Neural cell (in vitro differentiated cells): ENCODE results near the gene RRBP1. TPM values are rescaled to one million over a fixed set of nuclear protein-coding genes. Genes with fewer than 3 reads are reported as not detected.

Experiments used
- H2AFZ ChIP-seq: fragments of 200-600, 300-800 bp; sonication (generic), shearing (Covaris generic); 2 replicates; pipeline ENCODE4 v1.6.0; 2014; ENCODE audit warnings: low read depth, mild to moderate bottlenecking, antibody characterized with exemption, low read length, moderate library complexity
- H3F3A ChIP-seq: fragments of 200-600 bp; shearing (Covaris generic); 2 replicates; pipeline ENCODE4 v1.6.1; 2016; ENCODE audit warnings: mild to moderate bottlenecking, moderate library complexity, mixed read lengths, antibody characterized with exemption, low read length; ENCODE audit not compliant: insufficient read depth, poor library complexity, severe bottlenecking
- H3K27ac ChIP-seq: fragments of 200-600, 300-800 bp; sonication (generic), shearing (Covaris generic); 2 replicates; pipeline ENCODE4 v1.5.1; 2014; ENCODE audit warnings: mild to moderate bottlenecking, low read length, moderate library complexity
- H3K27me3 ChIP-seq: fragments of 300-800, 200-600 bp; sonication (generic), shearing (Covaris generic); 2 replicates; pipeline ENCODE4 v1.6.0; 2014; ENCODE audit warnings: mild to moderate bottlenecking, low read depth, low read length, moderate library complexity; ENCODE audit not compliant: insufficient read depth
- H3K36me3 ChIP-seq: fragments of 300-800, 200-600 bp; sonication (generic), shearing (Covaris generic); 2 replicates; pipeline ENCODE4 v1.5.1; 2014; ENCODE audit warnings: mild to moderate bottlenecking, antibody characterized with exemption, low read length, moderate library complexity; ENCODE audit not compliant: insufficient read depth
- H3K4me2 ChIP-seq: fragments of 300-800, 200-600 bp; sonication (generic), shearing (Covaris generic); 2 replicates; pipeline ENCODE4 v1.6.0; 2014; ENCODE audit warnings: mild to moderate bottlenecking, low read length
- H3K4me3 ChIP-seq: fragments of 300-800, 200-600 bp; sonication (generic), shearing (Covaris generic); 2 replicates; pipeline ENCODE4 v1.5.1; 2014; ENCODE audit warnings: mild to moderate bottlenecking, low read length, moderate library complexity
- H3K79me2 ChIP-seq: fragments of 200-600 bp; shearing (Covaris generic); replicated peaks from 2 replicates; pipeline ENCODE4 v1.6.0; 2014; ENCODE audit warnings: mild to moderate bottlenecking, low read length, moderate library complexity; ENCODE audit not compliant: insufficient read depth
- H3K9ac ChIP-seq: fragments of 300-800, 200-600 bp; sonication (generic), shearing (Covaris generic); 2 replicates; pipeline ENCODE4 v1.6.1; 2016; ENCODE audit warnings: mild to moderate bottlenecking, low read length, mixed read lengths
- H3K9me2 ChIP-seq: fragments of 200-600 bp; shearing (Covaris generic); 2 replicates; pipeline ENCODE4 v1.6.1; 2016; ENCODE audit warnings: mild to moderate bottlenecking, low read length, mixed read lengths; ENCODE audit not compliant: insufficient read depth
- H3K9me3 ChIP-seq: fragments of 200-600, 300-800 bp; sonication (generic), shearing (Covaris generic); 2 replicates; pipeline ENCODE4 v1.6.1; 2016; ENCODE audit warnings: mild to moderate bottlenecking, mixed run types, low read length, moderate library complexity, mixed read lengths
- H4K20me1 ChIP-seq: fragments of 200-600 bp; shearing (Covaris generic); 2 replicates; pipeline ENCODE4 v1.6.1; 2016; ENCODE audit warnings: mild to moderate bottlenecking, mixed run types; ENCODE audit not compliant: insufficient read depth
- EP300 ChIP-seq: fragments of 450-650 bp; conservative IDR thresholded peaks from 2 replicates; pipeline ENCODE4 v1.6.1; 2014; ENCODE audit warnings: antibody characterized with exemption, mild to moderate bottlenecking, moderate library complexity; ENCODE audit not compliant: poor library complexity, severe bottlenecking
- EZH2 ChIP-seq: fragments of 200-600, 300-800 bp; shearing (Covaris generic), sonication (generic); IDR thresholded peaks from 2 replicates; pipeline ENCODE4 v1.6.1; 2014; ENCODE audit warnings: antibody characterized with exemption, low read length, borderline replicate concordance, mild to moderate bottlenecking; ENCODE audit not compliant: insufficient read depth, poor library complexity, severe bottlenecking
- MXI1 ChIP-seq: fragments of 450-650 bp; conservative IDR thresholded peaks from 2 replicates; pipeline ENCODE4 v1.6.1; 2014; ENCODE audit warnings: antibody characterized with exemption, mild to moderate bottlenecking; ENCODE audit not compliant: poor library complexity, severe bottlenecking
- POLR2AphosphoS5 ChIP-seq: IDR thresholded peaks from 2 replicates; pipeline ENCODE4 v1.6.1; 2012
- RAD21 ChIP-seq: fragments of 450-650 bp; conservative IDR thresholded peaks from 2 replicates; pipeline ENCODE4 v1.6.1; 2014; ENCODE audit warnings: antibody characterized with exemption, mild to moderate bottlenecking, moderate library complexity
- SMC3 ChIP-seq: fragments of 450-650 bp; conservative IDR thresholded peaks from 2 replicates; pipeline ENCODE4 v1.6.1; 2014; ENCODE audit warnings: antibody characterized with exemption, mild to moderate bottlenecking, moderate library complexity; ENCODE audit not compliant: poor library complexity
- TAF1 ChIP-seq: IDR thresholded peaks from 2 replicates; pipeline ENCODE4 v1.6.1; 2012; ENCODE audit warnings: low read depth
- polyA plus RNA-seq: library from polyadenylated mRNA; depleted of rRNA; stranded (reverse); fragments of >200 nt; gene quantifications from 2 replicates; pipeline ENCODE4 v1.2.3, GENCODE V29; 2014
- TF ChIP-seq, protein P1 (sequence below): fragments of 450-650 bp; IDR thresholded peaks from 2 replicates; pipeline ENCODE4 v1.5.1; 2014; ENCODE audit warnings: antibody characterized with exemption, mild to moderate bottlenecking, moderate library complexity; ENCODE audit not compliant: poor library complexity, severe bottlenecking
- TF ChIP-seq, protein P2 (sequence below): IDR thresholded peaks from 2 replicates; pipeline ENCODE4 v1.6.1; 2012; ENCODE audit warnings: borderline replicate concordance

The RRBP1 gene
- polyA plus RNA-seq, 1 donor from 2014 or later, result 2.2 TPM

DNA sequence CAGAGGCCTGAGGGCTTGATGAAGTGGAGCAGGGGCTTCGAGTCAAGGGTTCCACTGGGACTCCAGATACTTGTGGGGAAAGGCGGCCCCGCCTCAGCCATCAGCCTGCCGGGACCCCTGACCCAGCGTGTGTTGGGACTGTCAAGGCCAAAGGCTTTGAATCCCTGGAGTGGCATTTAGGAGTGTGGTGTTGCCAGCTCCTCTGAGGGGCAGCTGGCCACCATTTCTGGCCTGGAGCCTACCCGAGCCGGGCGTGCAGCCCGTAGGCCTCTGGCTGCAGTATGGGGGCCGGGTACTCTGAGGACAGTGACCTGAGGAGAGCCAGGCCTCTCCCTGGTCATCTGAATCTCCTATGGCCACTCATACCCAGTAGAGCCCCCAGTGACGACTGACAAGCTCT lies 40.0 kb downstream of the RRBP1 start:
- Histone ChIP-seq H3K36me3 (no peaks in the 10 kb centered on the region), H2AFZ (no peak overlapping the region), H3K9ac (no peak overlapping the region), H3F3A (no peaks in the 10 kb centered on the region), H4K20me1 (no peaks in the 10 kb centered on the region), H3K79me2 (no peaks in the 10 kb centered on the region), H3K4me3 (no peak overlapping the region), H3K27me3 (peaks cover 30% of the 10 kb centered on the region), H3K9me3 (no peaks in the 10 kb centered on the region), H3K4me2 (no peak overlapping the region), H3K27ac (no peak overlapping the region), H3K9me2 (no peaks in the 10 kb centered on the region)
- TF ChIP-seq, protein P1, sequence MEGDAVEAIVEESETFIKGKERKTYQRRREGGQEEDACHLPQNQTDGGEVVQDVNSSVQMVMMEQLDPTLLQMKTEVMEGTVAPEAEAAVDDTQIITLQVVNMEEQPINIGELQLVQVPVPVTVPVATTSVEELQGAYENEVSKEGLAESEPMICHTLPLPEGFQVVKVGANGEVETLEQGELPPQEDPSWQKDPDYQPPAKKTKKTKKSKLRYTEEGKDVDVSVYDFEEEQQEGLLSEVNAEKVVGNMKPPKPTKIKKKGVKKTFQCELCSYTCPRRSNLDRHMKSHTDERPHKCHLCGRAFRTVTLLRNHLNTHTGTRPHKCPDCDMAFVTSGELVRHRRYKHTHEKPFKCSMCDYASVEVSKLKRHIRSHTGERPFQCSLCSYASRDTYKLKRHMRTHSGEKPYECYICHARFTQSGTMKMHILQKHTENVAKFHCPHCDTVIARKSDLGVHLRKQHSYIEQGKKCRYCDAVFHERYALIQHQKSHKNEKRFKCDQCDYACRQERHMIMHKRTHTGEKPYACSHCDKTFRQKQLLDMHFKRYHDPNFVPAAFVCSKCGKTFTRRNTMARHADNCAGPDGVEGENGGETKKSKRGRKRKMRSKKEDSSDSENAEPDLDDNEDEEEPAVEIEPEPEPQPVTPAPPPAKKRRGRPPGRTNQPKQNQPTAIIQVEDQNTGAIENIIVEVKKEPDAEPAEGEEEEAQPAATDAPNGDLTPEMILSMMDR, result no peak
- no peak for TF ChIP-seq SMC3
- TF ChIP-seq, protein P2, sequence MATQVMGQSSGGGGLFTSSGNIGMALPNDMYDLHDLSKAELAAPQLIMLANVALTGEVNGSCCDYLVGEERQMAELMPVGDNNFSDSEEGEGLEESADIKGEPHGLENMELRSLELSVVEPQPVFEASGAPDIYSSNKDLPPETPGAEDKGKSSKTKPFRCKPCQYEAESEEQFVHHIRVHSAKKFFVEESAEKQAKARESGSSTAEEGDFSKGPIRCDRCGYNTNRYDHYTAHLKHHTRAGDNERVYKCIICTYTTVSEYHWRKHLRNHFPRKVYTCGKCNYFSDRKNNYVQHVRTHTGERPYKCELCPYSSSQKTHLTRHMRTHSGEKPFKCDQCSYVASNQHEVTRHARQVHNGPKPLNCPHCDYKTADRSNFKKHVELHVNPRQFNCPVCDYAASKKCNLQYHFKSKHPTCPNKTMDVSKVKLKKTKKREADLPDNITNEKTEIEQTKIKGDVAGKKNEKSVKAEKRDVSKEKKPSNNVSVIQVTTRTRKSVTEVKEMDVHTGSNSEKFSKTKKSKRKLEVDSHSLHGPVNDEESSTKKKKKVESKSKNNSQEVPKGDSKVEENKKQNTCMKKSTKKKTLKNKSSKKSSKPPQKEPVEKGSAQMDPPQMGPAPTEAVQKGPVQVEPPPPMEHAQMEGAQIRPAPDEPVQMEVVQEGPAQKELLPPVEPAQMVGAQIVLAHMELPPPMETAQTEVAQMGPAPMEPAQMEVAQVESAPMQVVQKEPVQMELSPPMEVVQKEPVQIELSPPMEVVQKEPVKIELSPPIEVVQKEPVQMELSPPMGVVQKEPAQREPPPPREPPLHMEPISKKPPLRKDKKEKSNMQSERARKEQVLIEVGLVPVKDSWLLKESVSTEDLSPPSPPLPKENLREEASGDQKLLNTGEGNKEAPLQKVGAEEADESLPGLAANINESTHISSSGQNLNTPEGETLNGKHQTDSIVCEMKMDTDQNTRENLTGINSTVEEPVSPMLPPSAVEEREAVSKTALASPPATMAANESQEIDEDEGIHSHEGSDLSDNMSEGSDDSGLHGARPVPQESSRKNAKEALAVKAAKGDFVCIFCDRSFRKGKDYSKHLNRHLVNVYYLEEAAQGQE, result no peak
- TF ChIP-seq MXI1, result no peak
- no peak for TF ChIP-seq POLR2AphosphoS5
- no peak for TF ChIP-seq EZH2
- no peak for TF ChIP-seq EP300

DNA sequence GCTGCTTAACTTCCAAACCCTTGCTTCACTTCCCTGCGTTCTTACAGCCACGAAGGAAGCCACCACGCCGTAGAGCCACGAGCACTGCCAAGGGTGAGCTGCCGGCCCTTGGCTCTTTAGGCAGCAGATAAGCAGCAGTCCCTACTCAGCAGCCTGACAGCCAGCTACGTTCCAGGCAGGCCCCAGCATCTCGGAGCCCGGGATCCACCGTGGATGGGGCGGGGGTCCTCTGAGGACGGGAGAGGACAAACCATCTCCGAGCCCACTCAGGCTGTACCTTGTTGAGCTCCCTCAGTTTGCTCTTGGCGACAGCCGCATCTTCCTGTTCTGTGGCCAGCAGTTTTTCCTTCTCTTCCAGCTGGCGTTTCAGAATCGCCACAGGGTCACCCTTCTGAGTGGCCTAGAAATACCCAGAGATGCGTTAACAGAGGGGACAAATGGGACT lies 40.5 kb downstream of the RRBP1 start:
- TF ChIP-seq EZH2 (no peak), POLR2AphosphoS5 (no peak), EP300 (no peak), RAD21 (no peak), MXI1 (no peak), TAF1 (no peak), SMC3 (no peak)
- TF ChIP-seq, protein P1, result no peak
- TF ChIP-seq, protein P2, result no peak
- Histone ChIP-seq H3K9me3 (no peaks in the 10 kb centered on the region), H3K79me2 (no peaks in the 10 kb centered on the region), H3K27ac (no peak overlapping the region), H4K20me1 (no peaks in the 10 kb centered on the region), H3F3A (no peaks in the 10 kb centered on the region), H2AFZ (no peak overlapping the region), H3K27me3 (peaks cover 27% of the 10 kb centered on the region), H3K36me3 (no peaks in the 10 kb centered on the region), H3K9ac (no peak overlapping the region), H3K9me2 (no peaks in the 10 kb centered on the region), H3K4me3 (no peak overlapping the region), H3K4me2 (no peak overlapping the region)
